GM10248 (cell line): ENCODE data around the gene DES.

Experiments used
- CTCF ChIA-PET: fragments of 300-600 bp; sonication (Branson Sonifier 250); formaldehyde crosslinking; extraction: SDS; loops from one replicate; lab custom pipeline; 2021; ENCODE audit warnings: antibody characterized with exemption; lab: Yijun Ruan, JAX
- POLR2A ChIA-PET: fragments of 350-650 bp; sonication (Branson Sonifier 250); formaldehyde crosslinking; extraction: SDS; loops from one replicate; lab custom pipeline; 2020; ENCODE audit warnings: antibody characterized with exemption; lab: Yijun Ruan, JAX
- DNase-seq: peaks from one replicate; pipeline ENCODE4 v3.0.0; 2012; ENCODE audit errors: extremely low spot score
- TF ChIP-seq, protein P1 (sequence below): IDR thresholded peaks from 2 replicates; pipeline ENCODE4 v1.5.1; 2012; ENCODE audit warnings: mild to moderate bottlenecking, low read depth; ENCODE audit errors: extremely low read depth, missing control alignments, control extremely low read depth

The DES gene

DNA sequence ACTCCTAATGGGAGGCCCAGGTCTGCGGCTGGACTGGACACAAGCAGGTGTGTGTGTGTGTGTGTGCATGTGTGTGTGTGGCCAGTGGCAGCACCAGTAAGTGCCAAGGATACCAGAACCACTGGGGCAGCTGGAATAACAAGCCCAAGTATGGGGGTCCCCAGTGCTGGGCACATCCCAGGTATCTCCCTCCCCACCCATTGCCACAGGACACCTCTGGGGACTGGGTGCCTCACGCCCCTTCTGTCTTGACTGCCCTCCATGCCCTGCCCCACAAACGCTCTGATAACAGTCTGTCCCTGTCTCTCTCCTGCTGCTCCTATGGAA lies 25.5 kb downstream of the DES start:
- DNase-seq, result no peak
- CTCF ChIA-PET, result interaction anchor here (1.1 kb wide), 1 partner anchor 41 kb away, joined by 4 read pairs; no protein-coding TSS in a partner anchor
- POLR2A ChIA-PET, result no interaction called here
- TF ChIP-seq, protein P1, sequence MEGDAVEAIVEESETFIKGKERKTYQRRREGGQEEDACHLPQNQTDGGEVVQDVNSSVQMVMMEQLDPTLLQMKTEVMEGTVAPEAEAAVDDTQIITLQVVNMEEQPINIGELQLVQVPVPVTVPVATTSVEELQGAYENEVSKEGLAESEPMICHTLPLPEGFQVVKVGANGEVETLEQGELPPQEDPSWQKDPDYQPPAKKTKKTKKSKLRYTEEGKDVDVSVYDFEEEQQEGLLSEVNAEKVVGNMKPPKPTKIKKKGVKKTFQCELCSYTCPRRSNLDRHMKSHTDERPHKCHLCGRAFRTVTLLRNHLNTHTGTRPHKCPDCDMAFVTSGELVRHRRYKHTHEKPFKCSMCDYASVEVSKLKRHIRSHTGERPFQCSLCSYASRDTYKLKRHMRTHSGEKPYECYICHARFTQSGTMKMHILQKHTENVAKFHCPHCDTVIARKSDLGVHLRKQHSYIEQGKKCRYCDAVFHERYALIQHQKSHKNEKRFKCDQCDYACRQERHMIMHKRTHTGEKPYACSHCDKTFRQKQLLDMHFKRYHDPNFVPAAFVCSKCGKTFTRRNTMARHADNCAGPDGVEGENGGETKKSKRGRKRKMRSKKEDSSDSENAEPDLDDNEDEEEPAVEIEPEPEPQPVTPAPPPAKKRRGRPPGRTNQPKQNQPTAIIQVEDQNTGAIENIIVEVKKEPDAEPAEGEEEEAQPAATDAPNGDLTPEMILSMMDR, result no peak

DNA sequence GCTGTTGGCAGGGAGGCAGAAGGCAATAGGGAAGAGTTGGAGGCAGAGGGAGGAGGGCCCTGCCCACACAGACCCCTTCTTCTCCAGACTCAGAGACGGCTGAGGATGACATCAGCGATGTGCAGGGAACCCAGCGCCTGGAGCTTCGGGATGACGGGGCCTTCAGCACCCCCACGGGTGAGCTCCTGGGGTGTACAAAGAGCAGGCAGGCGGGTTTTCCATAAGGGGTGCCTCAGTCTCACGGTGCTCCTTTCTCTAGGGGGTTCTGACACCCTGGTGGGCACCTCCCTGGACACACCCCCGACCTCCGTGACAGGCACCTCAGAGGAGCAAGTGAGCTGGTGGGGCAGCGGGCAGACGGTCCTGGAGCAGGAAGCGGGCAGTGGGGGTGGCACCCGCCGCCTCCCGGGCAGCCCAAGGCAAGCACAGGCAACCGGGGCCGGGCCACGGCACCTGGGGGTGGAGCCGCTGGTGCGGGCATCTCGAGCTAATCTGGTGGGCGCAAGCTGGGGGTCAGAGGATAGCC lies 26.5 kb downstream of the DES start:
- ChIA-PET CTCF (interaction anchor here (1.0 kb wide), 1 partner anchor 9 kb away, joined by 3 read pairs; no protein-coding TSS in a partner anchor), POLR2A (no interaction called here)
- DNase-seq, result no peak
- TF ChIP-seq, protein P1, result no peak

DNA sequence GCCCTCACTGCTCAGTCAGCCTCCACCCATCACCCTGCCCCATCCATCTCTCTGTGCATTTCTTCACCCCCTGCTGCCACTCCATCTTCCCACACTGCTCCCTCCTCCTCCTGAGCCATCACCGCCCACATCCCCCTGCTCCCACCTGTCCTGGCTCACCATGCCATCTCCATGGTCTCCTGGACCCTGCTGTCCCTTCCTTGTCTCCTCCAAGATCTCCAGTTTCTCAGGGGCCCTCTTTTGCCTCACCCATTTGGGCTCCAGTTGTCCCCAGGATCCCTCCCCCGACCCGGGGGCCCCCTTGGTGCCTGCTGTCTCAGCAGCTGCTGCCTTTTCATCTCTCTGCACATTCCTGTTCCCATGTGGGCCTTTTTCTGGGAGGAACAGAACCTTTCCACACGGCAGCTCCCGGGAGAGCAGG lies 27.1 kb downstream of the DES start:
- TF ChIP-seq, protein P1, result no peak
- ChIA-PET CTCF (interaction anchor here (1.0 kb wide), 1 partner anchor 8 kb away, joined by 3 read pairs; no protein-coding TSS in a partner anchor), POLR2A (no interaction called here)
- no peak for DNase-seq

DNA sequence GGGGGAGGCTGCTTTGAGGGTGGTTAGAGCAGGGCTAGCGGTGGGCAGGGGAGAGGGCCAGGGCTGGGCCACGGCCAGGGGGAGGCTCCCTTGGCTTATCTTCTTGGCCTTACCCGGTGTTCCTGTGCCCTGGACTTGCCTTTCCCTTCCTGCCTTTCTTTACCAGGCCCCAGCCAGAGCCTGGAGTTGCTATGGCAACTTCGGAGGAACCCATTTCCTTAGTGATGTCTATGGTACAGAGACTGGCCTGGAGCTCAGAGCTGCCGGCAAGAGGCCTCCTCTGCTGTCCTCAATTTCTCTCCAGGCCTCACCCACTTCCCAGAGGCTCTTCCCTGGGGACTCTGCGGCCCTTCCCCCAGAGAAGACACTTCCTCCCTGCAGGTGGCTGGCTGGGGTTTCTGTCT lies 27.9 kb downstream of the DES start:
- ChIA-PET CTCF (interaction anchor here (1.1 kb wide), 2 partner anchors 9 to 151 kb away, joined by 3 read pairs; no protein-coding TSS in a partner anchor), POLR2A (no interaction called here)
- no peak for DNase-seq
- TF ChIP-seq, protein P1, result no peak

DNA sequence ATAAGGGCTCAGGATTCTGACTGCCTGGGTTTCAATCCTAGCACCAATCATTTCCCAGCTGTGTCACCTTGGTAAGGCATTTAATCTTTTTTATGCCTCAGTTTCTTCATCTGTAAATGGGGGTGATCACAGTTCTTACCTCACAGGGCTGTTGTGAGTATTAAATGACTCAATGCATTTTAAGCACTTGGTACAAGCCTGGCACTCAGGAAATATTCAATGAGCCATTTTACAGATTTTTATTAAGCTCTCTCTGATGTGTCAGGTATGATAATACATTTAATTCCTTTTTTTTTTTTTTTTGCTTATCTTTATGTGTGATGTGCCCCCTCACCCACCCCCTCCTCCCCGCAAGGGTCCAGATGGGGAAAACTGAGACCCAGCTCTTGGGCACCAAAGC lies 28.5 kb downstream of the DES start:
- TF ChIP-seq, protein P1, result no peak
- no peak for DNase-seq
- POLR2A ChIA-PET, result no interaction called here
- CTCF ChIA-PET, result interaction anchor here (0.8 to 1.1 kb wide), 4 partner anchors 8 to 152 kb away, joined by 3 read pairs; no protein-coding TSS in a partner anchor

DNA sequence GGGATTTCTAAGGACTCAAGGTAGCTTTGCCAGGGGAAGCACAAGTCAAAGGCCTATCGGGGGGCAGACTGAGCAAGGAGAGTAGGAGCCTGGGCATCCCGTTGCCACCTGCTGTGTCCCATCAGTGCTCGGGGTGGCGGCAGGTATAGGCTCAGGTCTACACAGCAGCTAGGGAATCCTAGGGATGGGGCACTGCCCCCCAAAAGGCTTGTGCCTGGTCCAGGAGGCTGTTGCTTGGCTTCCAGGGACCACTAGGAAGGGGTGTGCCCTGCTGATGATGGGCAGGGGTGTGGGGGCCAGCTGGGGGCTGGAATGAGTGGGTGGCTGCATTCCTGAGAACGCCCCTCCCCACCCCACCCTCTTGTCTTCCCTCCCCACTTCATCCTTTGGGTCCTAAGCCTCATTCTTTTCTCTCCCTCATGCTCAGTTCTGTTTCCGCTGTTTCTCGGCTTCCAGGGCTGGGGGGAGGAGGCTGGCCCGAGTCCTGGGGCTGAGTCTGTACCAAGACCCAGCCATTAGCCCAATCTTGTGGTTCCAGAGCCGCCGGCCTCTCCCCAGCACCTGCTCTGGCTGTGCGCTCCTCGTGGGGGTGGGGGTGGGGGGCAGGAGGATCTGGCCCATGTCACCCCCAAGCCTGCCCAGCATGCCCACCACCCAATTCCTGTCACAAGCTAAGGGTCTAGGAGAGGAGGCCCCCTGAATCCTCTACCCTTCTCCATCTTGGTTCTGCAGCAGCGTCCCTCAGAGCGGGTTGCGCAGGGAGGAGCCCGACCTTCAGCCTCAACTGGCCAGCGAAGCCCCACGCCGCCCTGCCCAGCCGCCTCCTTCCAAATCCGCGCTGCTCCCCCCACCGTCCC lies 29.3 kb downstream of the DES start:
- no peak for DNase-seq
- TF ChIP-seq, protein P1, result no peak
- CTCF ChIA-PET, result interaction anchor here (0.8 to 1.1 kb wide), 5 partner anchors 8 to 153 kb away, joined by 3 read pairs; no protein-coding TSS in a partner anchor

More for the DNA sequence above, 29.3 kb downstream of the DES start:
- POLR2A ChIA-PET, result no interaction called here
